Measurements from ENCODE around the gene ZNF322.

ZNF322 gene

DNA sequence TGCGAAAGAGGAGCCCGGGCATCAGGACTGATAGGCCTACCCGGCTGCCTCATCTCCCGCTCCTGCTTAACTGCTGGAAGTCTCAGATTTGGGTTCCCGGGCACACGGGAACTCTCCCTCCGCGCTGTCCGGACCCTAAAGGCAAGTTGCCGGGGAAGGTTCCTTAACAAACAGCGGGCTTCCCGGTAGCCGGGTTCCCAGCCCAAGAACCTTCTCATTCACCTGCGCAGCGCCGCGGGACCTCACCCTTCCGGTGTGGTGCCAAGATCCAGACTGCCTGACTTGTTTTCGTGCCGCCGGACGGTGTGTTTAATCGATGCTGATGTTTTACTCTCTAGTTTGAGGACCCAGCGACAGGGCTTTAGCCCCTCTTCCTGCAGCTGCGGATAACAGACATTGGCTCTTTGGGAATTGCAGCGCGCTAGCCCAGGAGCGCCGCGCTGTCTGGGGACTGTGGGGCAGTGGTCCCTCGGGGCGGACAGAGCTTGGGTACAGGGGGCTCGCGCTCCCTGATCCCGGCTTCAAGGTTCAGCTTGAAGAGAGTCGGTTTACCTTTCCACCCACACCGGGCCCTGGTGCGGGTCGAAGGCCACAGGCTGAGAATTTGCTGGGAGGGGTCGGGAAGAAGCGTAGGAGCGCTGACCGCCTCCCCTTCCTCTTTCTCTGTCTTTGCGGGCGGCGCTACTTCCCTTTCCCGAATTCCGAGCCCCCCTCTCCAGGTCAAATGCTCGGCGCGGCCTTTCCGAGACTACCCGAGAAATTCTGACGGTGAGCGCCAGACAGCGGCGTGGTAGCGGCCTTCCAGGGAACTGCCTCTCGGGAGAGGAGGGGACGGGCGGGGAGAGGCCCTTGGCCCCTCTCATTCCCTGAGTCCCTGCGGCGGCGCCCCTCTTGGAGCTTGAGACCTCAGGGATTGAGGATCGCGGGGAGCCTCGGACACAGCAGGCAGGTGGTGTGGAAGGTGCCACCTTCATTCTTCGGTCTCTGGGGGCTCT lies 45.6 kb downstream of the ZNF322 start:
- DNase-seq (ENCODE audit: low spot score): no peak

DNA sequence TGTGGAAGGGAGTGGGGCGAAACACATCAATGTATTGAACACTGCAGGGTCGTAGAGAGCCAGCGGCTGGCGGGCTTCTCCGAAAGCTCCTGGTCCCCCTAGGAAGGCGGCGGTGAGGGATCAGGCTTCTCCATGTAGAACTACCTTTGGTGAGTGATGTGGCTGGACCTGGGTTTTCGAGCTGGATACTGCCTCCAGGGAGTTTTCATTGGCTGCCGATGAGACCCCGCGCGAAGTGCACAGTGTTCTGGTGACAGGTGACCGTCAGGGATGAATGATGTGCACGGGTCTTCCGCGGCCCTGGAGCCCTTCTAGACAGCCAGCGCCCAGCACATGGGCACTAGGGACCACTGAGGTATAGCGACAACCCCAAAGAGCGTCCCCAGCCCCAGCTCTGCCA lies 46.3 kb downstream of the ZNF322 start:
- no peak for DNase-seq (ENCODE audit: low spot score)

DNA sequence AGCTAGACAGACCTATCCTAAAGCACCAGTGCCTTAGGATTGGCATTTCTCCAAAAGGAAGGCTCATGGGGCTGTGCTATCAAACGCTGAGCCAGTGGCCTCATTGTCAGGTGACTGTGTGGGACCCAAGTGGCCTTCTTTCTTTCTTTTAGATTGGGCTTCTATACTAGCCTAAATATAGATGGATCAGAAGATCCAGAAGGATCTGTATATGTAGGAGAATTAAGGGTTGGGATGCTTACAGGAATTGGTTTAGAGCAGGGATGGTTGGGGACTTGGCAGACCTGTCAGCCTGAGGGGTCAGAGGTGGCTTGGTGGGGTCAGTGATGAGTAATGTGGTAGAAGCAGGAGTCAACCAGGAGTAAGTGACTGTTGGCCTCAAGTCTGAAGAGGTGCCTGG lies 47.9 kb downstream of the ZNF322 start:
- no peak for DNase-seq (ENCODE audit: low spot score)

DNA sequence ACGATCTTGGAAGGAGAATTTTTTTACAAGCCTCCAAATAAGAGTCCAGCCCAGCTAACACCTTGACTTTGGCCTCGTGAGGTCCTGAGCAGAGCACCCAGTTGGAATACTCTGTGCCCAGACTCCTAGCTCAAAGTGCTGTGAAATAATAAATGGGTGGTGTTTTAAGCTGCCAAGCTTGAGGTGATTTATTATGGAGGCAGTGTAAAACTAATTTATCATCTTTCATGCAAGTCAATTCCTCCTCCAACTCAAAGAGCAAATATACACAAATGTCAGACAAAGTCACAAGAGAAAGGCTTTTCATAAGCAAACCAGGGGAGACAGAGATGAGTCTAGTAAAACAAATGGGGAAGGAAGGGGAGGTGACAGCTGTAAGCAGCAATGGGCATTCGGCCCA lies 50.1 kb downstream of the ZNF322 start:
- DNase-seq (ENCODE audit: low spot score): no peak

DNA sequence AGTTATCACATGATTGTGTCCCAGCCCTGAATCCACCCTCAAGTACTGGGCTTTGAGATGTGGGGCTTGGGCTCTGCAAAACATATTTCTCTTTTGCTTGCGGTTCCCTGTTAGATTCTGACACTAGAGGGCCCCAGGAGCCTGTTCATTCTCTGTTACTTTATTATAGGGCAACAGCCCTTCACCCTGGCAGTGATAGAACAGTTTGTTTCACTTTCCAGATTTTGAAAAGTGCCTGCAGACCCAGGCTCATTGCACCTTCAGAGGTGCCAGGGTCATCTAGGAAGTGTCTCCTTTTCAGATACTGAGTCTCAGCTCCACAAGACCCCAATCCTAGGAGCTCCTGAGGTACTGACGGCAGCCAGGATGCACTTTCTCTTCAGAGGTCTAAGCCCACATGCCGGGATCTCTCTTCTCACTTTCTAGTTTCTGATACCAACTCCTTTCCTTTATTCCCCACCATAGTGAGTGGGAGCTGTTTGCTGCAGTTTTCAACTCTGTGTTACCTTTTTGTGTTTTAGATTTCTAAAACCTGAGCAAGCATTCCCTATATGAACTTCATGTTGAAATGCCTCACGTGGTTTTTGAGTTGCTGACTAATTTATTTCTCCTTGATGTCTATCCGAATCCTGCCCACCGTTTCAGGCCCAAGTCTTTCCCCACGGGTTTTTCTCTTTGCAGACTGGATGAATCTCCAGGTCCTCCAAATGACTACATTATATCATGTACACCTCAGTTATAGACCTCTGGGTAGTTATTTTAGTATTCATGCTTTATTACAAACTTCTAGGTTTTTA lies 51.9 kb downstream of the ZNF322 start:
- peak; percentile 72 for DNase-seq (ENCODE audit: low spot score)

DNA sequence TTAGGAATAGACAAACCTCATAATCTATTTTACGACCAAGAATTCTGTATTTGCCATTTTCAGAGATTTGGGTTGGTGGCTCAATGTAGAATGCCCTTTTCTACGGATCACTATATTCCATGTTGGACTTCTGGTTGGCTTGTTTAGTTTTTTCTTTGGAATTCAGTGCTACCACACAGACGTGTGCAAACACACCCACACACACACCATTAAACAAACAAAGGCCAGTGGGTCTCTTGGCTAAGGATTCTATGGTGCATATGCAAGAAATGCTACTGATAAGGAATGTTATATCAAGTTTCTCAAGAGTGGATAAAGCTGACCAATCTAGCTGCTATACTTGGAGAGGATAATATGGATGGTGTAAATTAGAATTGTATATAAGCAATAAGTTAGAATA lies 54.7 kb downstream of the ZNF322 start:
- no peak for DNase-seq (ENCODE audit: low spot score)

DNA sequence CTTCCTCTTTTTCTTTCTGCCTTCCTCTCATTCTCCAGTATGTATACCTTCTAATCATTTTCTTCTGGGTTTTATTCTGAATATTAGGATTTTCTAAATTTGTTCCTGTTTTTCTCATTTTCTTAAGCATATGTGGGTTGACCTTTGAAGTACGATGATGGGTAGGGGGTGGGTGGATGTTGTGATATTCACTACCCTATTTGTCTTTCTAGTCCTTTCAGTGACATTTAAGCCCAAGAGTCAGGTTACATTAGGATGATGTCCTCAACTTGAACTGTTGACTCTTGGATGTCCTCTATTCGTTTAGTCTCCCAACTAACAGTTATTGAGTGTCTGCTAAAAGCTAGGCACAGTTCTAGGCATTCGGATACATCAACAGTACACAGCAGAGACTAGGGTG lies 55.5 kb downstream of the ZNF322 start:
- DNase-seq (ENCODE audit: low spot score): no peak

DNA sequence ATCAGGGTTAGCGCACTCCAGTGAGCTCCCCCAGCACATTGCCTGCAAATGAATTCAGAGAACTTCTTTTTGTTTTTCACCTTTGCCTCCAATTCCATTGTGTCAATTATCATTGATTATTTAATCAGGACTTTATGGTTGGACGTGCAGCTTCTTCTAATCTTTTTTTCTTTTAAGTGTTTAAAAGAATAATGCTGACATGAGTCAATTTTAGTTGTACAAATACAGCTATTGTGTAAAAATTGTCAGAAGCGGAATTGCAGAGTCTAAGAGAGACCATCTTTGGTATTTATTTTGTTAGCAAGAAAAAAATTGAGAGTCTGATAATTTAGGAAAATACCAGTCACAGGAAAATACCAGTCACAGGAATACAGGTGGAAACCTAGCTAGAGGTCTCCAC lies 57.3 kb downstream of the ZNF322 start:
- DNase-seq (ENCODE audit: low spot score): no peak

DNA sequence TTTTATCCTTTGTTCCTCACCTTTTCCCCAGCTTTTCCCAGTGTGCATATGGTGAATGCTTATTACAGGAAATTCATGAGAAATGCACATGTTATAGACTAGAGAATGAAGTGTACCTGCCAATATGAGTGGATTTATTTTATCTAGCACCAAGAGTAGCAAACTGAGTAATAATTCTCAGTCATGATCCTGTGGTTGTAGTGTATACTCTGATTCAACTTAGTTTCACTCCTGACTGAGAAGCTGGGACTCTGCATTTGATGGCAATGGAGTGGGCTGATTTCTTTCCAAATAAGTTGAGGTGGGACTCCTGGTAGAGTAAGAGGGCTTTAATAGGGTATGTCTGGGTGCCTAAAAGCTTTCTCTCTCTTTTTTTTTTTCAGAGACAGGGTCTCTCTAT lies 58.8 kb downstream of the ZNF322 start:
- DNase-seq (ENCODE audit: low spot score): no peak

DNA sequence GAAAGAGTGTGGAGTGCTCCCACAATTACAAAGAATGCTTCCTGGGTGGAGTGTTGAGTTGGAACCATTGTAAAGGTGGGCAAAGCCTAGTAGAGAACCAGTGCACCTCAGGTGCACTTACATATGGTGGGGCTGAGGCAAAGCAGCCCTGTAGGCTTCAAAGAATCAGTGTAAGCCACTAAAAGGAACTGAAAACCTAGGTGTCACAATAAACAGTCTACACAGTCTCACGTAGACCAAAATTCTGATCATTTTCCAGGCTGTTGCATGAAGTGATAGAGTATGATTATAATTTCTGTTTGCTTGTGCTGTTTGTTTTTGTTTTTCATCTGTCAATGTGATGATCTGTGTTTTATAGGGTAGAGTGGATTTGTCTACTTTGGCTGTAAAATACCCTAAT lies 60.0 kb downstream of the ZNF322 start:
- DNase-seq (ENCODE audit: low spot score): no peak

DNA sequence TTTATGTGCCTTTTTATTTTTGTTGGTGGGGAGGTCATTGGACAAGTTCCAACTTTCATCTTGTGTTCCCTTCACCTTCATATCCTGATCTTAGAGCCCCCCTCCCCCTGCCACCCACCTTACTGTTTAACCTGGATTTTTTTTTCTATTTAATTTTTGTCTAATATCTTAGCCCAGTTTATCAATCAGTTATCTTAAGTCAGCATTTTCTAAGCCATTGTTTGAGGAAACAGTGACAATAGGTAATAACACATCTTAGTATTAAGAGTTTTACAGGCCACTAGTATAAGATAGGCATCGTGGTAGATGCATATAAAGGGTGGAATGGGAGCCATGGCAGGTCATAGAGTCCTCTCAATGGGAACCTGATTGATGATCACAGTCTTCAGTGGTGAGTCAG lies 60.4 kb downstream of the ZNF322 start:
- DNase-seq (ENCODE audit: low spot score): no peak

DNA sequence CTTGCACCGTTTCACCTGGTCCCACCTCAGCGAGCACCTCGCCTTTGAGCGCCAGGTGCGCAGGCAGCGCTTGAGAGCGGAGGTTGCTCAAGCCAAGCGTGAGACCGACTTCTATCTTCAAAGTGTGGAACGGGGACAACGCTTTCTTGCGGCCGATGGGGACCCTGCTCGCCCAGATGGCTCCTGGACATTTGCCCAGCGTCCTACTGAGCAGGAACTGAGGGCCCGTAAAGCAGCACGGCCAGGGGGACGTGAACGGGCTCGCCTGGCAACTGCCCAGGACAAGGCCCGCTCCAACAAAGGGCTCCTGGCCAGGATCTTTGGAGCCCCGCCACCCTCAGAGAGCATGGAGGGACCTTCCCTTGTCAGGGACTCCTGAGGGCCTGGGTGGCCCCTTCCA lies 61.3 kb downstream of the ZNF322 start:
- no peak for DNase-seq (ENCODE audit: low spot score)

DNA sequence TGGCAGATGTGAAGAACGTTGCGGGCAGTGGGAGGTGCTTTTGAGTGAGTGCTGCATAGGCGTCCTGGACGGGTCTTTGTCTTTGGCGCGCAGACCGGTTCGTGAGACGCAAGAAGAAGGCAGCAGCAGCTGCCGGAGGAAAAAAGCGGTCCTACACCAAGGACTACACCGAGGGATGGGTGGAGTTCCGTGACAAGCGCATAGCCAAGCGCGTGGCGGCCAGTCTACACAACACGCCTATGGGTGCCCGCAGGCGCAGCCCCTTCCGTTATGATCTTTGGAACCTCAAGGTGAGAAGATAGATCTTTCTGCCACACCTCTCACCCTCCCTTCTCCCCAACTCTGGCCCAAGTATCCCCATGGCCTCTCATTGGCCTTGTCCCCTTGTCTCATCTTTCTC lies 61.7 kb downstream of the ZNF322 start:
- DNase-seq (ENCODE audit: low spot score): no peak

DNA sequence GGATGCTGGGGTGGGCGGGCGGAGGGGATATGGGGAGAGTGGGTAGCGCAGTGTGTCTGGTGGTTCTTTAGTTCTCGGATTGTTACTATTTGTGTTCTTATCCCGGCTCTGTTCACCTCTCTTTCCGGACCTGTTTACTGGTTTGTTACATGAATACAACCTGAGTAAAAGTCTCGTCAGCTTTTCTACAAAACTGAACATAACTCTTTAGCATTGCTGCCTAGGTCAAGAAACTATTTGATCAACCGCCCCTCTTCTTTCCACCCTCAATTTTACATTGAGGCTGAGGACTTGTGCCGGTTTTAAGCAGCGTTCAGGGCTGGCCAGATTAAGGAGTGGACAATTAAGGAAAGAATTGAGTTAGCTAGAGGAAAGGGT lies 62.2 kb downstream of the ZNF322 start:
- DNase-seq (ENCODE audit: low spot score): no peak

DNA sequence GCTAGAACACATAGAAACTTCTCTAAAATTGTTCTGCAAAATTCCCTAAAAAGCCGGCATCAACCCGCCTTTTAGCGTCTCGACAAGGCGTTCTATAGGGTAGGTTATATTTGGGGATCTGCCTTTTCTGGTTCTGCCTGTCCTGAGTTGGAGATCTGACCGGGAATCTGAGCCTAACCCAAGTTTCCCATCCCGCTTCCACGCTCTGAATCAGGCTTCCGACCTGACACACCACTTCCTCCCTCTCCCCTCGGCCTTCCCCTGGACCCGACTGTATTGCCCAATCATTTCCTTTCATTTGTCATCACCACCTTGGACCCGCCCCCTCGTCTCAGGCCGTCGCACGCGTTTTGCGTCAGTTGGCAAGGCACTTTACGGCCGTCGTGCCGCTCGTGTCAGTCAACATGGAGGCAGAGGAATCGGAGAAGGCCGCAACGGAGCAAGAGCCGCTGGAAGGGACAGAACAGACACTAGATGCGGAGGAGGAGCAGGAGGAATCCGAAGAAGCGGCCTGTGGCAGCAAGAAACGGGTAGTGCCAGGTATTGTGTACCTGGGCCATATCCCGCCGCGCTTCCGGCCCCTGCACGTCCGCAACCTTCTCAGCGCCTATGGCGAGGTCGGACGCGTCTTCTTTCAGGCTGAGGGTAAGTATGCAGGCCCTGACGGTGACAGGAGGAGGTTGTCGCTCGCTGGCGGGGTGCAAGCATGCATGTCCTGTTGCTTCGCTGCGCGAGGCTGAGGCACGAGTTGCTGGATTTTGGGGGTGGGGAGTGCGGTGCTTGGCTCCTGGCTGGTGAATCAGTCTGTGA lies 62.8 kb downstream of the ZNF322 start, which contains the start of gene ABT1:
TSS of gene ABT1 (plus strand) at position 375 of the 810 bp plus-strand sequence. CDS start at position 405, 30 bp downstream.
- DNase-seq (ENCODE audit: low spot score): peak; percentile 95

DNA sequence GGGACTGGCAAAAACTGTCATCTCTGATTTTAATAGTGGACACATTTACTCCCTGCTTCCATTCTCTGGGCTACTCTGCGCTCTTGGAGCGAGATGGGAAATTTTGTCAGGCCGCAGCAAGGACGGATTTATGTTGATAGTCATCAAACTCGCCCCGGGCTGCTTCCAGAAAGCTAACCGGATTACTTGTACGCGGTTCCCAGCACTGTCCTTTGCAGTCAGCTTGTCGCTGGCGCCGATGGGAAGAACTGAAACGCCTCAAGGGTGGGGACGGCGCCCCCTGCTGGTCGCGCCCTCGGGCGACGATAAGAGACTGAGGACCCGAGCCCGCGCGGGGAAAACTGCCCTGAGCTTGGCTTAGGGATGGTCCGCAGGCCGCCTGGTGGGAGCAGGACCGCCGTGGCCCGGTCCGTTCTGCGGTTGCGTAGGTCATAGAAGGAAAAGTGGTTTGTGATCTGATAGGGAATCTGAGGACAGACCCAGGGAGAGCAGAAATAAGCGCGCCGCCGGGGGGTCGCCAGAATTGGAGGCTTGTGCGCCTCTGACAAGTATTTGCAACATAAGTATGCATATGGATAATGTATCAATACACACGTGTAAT lies 63.8 kb downstream of the ZNF322 start:
- peak; percentile 75 for DNase-seq (ENCODE audit: low spot score)

DNA sequence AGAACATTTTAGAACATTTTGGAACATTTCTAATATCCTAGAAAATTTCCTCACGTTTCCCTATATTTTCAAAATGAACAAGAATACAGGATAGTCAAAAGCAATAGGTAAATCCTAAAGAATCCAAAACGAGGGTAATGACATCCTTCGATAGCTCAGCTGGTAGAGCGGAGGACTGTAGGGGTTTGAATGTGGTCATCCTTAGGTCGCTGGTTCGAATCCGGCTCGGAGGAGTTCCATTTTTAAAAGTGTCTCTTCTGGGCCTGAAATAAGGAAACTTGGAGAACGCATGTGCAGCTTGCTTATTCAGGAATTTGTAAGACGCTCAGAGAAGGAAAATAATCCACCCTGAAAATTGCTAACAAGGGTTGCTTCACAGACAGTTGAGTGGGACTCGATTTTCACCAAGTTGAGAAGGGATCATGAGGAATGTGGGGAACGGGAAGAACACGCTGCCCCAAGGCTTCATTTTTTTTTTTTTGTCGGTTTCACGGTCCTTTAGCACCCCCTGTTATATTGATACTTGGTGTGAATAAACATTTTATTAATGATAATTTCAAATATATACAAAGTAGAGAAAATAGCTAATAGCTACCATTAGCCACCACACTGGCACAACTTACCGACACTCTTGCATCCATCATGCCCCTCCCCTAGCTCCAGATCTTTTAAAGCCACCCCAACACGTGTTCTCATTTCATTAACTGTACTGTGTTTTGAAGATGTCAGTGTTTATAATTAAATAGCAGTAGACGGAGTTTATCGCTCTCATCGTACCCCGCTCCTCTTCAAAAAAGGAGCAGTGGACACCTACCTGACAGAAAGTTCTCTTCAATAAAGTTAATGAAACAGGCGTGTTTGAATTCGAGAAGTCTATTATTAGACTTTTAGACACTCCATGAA lies 64.6 kb downstream of the ZNF322 start:
- no peak for DNase-seq (ENCODE audit: low spot score)

DNA sequence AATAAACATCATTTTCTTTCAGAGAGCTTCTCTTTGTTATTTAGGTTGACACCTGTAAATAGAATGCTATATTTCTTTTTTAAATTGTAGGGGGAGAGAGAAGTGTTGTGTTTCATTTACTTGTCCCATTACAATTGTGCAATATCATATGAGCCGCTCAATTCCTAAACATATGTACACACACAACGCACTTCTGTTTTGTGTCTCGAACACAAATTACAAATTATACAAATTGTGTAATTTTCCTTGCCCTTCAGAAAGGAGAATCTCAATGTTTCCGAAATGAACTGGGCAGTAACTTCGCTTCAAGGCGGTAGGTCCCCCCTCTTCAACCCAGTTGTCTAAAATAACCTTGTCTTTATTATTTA lies 65.4 kb downstream of the ZNF322 start:
- no peak for DNase-seq (ENCODE audit: low spot score)

DNA sequence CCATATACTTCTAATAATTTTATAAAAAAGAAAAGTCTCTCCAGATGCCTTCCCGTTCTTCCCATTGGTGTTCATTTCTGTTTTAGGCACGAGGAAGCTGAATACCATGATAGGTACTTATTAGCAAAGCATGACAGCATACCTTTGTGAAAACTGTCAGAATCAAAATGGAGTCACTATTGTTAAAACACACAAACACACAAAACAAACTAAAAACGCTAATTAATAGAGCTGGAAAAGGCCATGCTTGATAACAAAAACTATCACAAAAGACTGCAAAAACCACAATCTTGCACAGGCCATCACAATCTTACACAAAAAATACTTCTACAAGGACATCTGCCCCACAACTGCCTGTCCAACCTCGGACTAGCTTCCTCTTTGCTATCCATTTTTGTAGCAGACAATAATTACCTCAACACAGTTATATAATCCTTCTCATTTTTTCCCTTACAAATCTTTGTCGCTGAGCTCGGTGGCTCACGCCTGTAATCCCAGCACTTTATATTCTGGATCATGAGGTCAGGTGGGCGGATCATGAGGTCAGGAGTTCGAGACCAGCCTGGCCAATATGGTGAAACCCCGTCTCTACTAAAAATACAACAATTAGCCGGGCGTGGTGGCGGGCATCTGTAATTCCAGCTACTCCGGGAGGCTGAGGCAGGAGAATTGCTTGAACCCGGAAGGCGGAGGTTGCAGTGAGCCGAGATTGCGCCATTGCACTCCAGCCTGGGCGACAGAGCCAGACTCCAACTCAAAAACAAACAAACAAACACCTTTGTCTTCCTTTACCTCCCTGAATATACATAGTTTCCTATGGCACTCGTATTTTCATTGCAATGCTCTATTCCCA lies 66.0 kb downstream of the ZNF322 start:
- no peak for DNase-seq (ENCODE audit: low spot score)

DNA sequence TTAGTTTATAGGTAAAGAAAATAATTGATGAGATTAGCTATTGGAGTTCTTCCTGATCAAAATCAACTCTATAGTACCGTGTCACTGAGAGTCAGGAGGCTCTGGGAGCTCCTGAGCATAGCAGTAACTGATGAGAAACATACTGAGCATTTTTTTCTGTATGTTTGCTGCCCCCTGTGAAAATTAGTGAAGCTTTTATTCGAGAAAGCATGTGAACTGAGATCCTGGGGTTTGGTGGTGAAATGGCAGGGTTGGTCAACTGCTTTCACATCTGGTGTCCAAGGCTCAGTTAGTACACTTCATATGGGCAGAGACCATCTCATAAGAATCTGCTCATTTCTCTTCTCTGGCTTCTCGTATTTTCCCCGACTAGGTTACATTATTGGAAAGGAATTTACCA lies 66.9 kb downstream of the ZNF322 start:
- no peak for DNase-seq (ENCODE audit: low spot score)

All from AG08396 (cell line).